MM.1S (cell line): ENCODE measurements around the gene TMEM86A.

Experiments used
- DNase-seq: peaks from one replicate; pipeline ENCODE4 v3.0.0-alpha.2; 2015
- H2AFZ ChIP-seq: fragments of 300-600 bp; sonication (generic); 2 replicates; pipeline ENCODE4 v1.6.0; 2016; ENCODE audit warnings: antibody characterized with exemption, low read length
- H3F3A ChIP-seq: fragments of 300-600 bp; sonication (generic); 2 replicates; pipeline ENCODE4 v1.6.1; 2016; ENCODE audit warnings: mild to moderate bottlenecking, antibody characterized with exemption, low read length, moderate library complexity, mixed read lengths; ENCODE audit not compliant: insufficient read depth
- H3K27ac ChIP-seq: fragments of 300-600 bp; sonication (generic); 2 replicates; pipeline ENCODE4 v1.5.1; 2016; ENCODE audit warnings: mild to moderate bottlenecking, low read length
- H3K27me3 ChIP-seq: fragments of 300-600 bp; sonication (generic); replicated peaks from 2 replicates; pipeline ENCODE4 v1.6.0; 2016; ENCODE audit warnings: low read length; ENCODE audit not compliant: insufficient read depth
- H3K36me3 ChIP-seq: fragments of 300-600 bp; sonication (generic); replicated peaks from 2 replicates; pipeline ENCODE4 v1.6.1; 2016; ENCODE audit warnings: mild to moderate bottlenecking, low read length, mixed read lengths; ENCODE audit not compliant: insufficient read depth
- H3K4me1 ChIP-seq: fragments of 300-600 bp; sonication (generic); 2 replicates; pipeline ENCODE4 v1.6.1; 2016; ENCODE audit warnings: low read length, mixed read lengths
- H3K4me2 ChIP-seq: fragments of 300-600 bp; sonication (generic); 2 replicates; pipeline ENCODE4 v1.6.0; 2016; ENCODE audit warnings: low read depth, low read length
- H3K4me3 ChIP-seq: fragments of 300-600 bp; sonication (generic); 2 replicates; pipeline ENCODE4 v1.5.1; 2016; ENCODE audit warnings: low read length, mixed read lengths
- H3K79me2 ChIP-seq: fragments of 300-600 bp; sonication (generic); 2 replicates; pipeline ENCODE4 v1.6.1; 2016; ENCODE audit warnings: mixed run types, low read length, mixed read lengths
- H3K9ac ChIP-seq: fragments of 300-600 bp; sonication (generic); 2 replicates; pipeline ENCODE4 v1.6.1; 2016; ENCODE audit warnings: low read length, mixed read lengths
- H3K9me2 ChIP-seq: fragments of 300-600 bp; sonication (generic); replicated peaks from 2 replicates; pipeline ENCODE4 v1.6.1; 2016; ENCODE audit warnings: mild to moderate bottlenecking, low read length, mixed read lengths; ENCODE audit not compliant: insufficient read depth
- H3K9me3 ChIP-seq: fragments of 300-600 bp; sonication (generic); replicated peaks from 2 replicates; pipeline ENCODE4 v1.6.1; 2016; ENCODE audit warnings: mild to moderate bottlenecking, low read length, mixed read lengths; ENCODE audit not compliant: insufficient read depth
- H4K20me1 ChIP-seq: fragments of 300-600 bp; sonication (generic); 2 replicates; pipeline ENCODE4 v1.6.1; 2016; ENCODE audit warnings: mild to moderate bottlenecking, low read length, moderate library complexity, mixed read lengths; ENCODE audit not compliant: insufficient read depth
- EZH2 ChIP-seq: fragments of 300-600 bp; sonication (generic); optimal IDR thresholded peaks from 2 replicates; pipeline ENCODE3; 2017; ENCODE audit warnings: low read depth, mild to moderate bottlenecking, antibody characterized with exemption, low read length, mixed read lengths
- EZH2phosphoT487 ChIP-seq: fragments of 300-600 bp; sonication (generic); IDR thresholded peaks from 2 replicates; pipeline ENCODE4 v1.6.1; 2018; ENCODE audit warnings: antibody characterized with exemption, low read length
- TF ChIP-seq, protein P1 (sequence below): fragments of 300-600 bp; sonication (generic); IDR thresholded peaks from 2 replicates; pipeline ENCODE4 v1.5.1; 2016; ENCODE audit warnings: antibody characterized with exemption, low read length, mixed read lengths

Gene TMEM86A

DNA sequence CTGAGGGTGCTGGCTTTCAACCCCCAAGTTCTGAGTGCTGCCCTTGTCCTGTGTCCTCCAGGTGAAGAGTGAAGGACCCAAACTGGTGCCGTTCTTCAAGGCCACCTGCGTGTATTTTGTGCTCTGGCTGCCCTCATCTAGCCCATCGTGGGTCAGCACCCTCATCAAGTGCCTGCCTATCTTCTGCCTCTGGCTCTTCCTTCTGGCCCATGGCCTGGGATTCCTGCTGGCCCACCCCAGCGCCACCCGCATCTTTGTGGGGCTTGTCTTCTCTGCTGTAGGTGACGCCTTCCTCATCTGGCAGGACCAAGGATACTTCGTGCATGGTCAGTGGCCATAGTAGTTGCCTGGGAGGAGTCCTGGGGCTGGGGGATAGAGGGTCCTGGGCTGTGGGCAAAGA lies 2.3 kb downstream of the TMEM86A start:
- Histone ChIP-seq H3F3A (no peaks in the 10 kb centered on the region), H3K4me1 (no peaks in the 10 kb centered on the region), H3K9me2 (no peaks in the 10 kb centered on the region), H3K4me3 (no peak overlapping the region), H3K27me3 (peaks cover 13% of the 10 kb centered on the region; the same call in 1 of the 2 replicates), H3K9me3 (no peaks in the 10 kb centered on the region), H3K4me2 (no peak overlapping the region), H4K20me1 (no peaks in the 10 kb centered on the region), H3K9ac (no peak overlapping the region), H2AFZ (no peak overlapping the region), H3K27ac (no peak overlapping the region), H3K79me2 (no peaks in the 10 kb centered on the region), H3K36me3 (no peaks in the 10 kb centered on the region)
- no peak for DNase-seq
- TF ChIP-seq, protein P1, sequence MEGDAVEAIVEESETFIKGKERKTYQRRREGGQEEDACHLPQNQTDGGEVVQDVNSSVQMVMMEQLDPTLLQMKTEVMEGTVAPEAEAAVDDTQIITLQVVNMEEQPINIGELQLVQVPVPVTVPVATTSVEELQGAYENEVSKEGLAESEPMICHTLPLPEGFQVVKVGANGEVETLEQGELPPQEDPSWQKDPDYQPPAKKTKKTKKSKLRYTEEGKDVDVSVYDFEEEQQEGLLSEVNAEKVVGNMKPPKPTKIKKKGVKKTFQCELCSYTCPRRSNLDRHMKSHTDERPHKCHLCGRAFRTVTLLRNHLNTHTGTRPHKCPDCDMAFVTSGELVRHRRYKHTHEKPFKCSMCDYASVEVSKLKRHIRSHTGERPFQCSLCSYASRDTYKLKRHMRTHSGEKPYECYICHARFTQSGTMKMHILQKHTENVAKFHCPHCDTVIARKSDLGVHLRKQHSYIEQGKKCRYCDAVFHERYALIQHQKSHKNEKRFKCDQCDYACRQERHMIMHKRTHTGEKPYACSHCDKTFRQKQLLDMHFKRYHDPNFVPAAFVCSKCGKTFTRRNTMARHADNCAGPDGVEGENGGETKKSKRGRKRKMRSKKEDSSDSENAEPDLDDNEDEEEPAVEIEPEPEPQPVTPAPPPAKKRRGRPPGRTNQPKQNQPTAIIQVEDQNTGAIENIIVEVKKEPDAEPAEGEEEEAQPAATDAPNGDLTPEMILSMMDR, result no peak
- TF ChIP-seq EZH2phosphoT487, result no peak
- no peak for TF ChIP-seq EZH2

DNA sequence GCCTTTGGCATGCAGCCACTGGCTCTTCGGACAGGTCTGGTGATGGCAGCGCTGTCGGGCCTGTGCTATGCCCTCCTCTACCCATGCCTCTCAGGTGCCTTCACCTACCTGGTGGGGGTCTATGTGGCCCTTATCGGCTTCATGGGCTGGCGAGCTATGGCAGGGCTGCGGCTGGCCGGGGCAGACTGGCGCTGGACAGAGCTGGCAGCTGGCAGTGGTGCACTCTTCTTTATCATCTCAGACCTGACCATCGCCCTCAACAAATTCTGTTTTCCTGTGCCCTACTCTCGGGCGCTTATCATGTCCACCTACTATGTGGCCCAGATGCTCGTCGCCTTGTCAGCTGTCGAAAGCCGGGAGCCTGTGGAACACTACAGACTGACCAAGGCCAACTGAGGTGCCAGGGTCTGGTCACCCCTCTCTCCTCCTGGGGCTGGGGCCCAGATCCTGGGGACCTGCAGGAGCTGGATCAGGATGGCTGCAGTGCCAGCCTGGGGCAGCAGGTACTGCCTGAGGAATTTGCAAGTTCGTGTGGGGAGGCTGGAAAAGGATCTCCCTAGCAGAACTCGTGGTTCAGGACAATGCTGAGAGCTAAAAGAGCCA lies 3.1 kb downstream of the TMEM86A start:
- no peak for DNase-seq
- Histone ChIP-seq H3K4me1 (no peaks in the 10 kb centered on the region), H3K79me2 (no peaks in the 10 kb centered on the region), H3K27me3 (peaks cover 19% of the 10 kb centered on the region), H3K4me3 (no peak overlapping the region), H4K20me1 (no peaks in the 10 kb centered on the region), H3K27ac (no peak overlapping the region), H3K9me2 (no peaks in the 10 kb centered on the region), H3K9me3 (no peaks in the 10 kb centered on the region), H3K36me3 (no peaks in the 10 kb centered on the region), H2AFZ (no peak overlapping the region), H3K4me2 (no peak overlapping the region), H3K9ac (no peak overlapping the region), H3F3A (no peaks in the 10 kb centered on the region)
- TF ChIP-seq, protein P1, result no peak
- TF ChIP-seq EZH2phosphoT487 (no peak), EZH2 (no peak)

DNA sequence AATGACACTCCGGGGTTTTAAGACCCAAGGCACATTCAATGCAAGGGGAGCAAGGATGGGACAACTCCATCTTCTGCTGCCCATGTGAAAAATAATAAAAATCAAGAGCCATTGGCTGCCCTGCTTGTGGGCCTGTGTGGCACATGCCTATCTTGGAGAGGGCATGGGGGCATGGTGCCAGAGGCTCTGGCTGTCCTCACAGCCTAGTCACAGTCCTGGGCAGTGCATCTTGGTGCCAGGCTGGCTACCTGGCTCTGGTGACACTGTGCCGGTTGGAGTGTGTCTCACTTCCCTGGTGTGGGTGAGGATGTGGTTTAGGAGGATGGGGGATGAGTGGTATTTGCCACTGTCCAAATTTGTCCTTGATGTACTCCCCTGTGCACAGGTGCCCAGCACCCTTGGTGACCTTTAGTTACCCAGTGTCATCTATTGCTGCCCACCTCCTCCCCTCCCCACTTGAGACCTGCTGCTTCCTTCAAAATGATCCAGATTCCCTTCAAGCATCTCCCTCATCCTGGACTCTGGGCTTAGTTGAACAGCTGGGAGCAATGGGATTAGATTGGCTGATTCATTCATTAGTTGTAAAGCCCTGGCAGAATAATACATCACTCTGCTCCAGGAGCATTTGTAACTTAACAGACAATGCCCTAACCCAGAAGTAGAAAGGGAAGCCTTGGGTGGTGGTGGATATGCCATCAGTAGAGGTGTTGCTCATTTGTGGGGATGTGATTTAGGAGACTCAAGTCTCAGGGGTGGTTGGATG lies 4.6 kb downstream of the TMEM86A start:
- Histone ChIP-seq H3F3A (no peaks in the 10 kb centered on the region), H3K4me1 (no peaks in the 10 kb centered on the region), H3K4me3 (no peak overlapping the region), H3K9me3 (no peaks in the 10 kb centered on the region), H3K4me2 (no peak overlapping the region), H3K9ac (no peak overlapping the region), H4K20me1 (no peaks in the 10 kb centered on the region), H3K27me3 (peaks cover 24% of the 10 kb centered on the region), H3K79me2 (no peaks in the 10 kb centered on the region), H3K27ac (no peak overlapping the region), H2AFZ (no peak overlapping the region), H3K36me3 (no peaks in the 10 kb centered on the region), H3K9me2 (no peaks in the 10 kb centered on the region)
- DNase-seq, result no peak
- TF ChIP-seq EZH2 (no peak), EZH2phosphoT487 (no peak)
- TF ChIP-seq, protein P1, result no peak
